Suppressor macrophage treated with lipopolysaccharide for 1 hour (primary cell): ENCODE results near the gene PARN.
"Not testable (repeated sequence)": the region's sequence is repeated elsewhere in the genome, so short reads cannot be mapped to it uniquely, and the experiment has no call there.

Experiments used
- DNase-seq, 3 donors: peaks; one replicate each; pipeline ENCODE4 v3.0.0-alpha.2; 2020 to 2022

Gene PARN

DNA sequence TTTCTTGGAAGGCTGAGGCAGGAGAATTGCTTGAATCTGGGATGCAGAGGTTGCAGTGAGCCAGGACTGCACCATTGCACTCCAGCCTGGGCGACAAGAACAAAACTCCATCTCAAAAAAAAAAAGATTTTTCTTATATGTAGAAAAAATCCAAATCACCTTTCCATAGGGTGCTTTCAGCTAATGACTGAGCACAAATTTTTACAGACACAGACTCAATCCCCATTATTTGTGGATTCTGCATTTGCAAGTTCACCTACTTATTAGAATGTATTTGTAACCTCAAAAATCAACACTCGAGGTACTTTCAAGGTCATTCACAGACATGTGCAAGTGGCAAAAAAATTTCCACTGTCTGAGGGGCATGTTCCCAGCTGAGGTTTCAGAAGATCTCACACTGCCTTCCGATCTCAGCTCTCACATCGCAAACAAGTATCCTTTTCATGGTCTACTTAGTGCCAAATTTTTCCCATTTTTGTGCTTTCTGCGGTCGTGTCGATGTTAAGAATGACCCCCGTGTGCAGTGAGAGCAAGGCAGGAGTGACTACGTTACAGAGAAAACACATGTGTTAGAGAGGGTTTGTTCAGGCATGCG lies 234.3 kb downstream of the PARN start:
- not testable (repeated sequence) for DNase-seq

GRCh38 chr16:14394834-14395233 lies 235.2 kb downstream of the PARN start:
- no peak for DNase-seq

GRCh38 chr16:14392960-14393359 lies 237.1 kb downstream of the PARN start:
- DNase-seq: no peak

DNA sequence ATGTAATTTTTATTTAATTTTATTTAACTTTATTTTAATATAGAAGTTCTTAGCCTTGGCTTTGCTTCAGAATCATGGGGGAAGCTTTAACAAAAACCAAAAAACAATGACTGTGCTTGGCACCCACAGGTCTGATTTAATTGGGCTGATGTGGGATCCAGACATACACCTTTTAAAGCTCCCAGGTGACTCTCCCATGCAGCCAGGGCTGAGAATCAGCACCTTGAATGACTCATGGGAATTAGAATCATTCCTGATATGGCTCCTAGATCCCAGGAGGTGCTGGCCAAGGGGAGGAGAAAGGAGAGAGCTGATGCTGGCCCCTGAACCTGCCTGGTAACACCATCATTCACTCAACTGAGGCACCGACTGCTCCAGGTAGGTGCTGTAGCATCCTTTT lies 240.7 kb downstream of the PARN start:
- no peak for DNase-seq

- DNase-seq: no peak
Measured at GRCh38 chr16:14388243-14388642, 241.8 kb downstream of the PARN start.

DNA sequence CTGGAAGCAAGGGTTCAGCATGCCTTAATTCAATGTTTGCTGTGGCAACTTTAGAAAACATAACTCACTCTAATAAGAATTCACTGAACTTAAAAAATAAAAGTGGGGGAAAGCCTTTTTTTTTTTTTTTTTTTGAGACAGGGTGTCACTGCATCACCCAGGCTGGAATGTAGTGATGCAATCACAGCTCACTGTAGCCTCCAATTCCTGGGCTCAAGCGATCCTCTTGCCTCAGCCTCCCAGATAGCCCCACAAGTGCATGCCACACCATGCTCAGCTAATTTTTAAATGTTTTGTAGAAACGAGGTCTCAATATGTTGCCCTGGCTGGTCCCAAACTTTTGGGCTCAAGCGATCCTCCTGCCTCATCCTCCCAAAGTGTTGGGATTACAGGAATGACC lies 243.9 kb downstream of the PARN start:
- DNase-seq: no peak
